ENCODE results near the gene NKX1-2.
"Not testable (repeated sequence)": the region's sequence is repeated elsewhere in the genome, so short reads cannot be mapped to it uniquely, and the experiment has no call there.

NKX1-2 gene

DNA sequence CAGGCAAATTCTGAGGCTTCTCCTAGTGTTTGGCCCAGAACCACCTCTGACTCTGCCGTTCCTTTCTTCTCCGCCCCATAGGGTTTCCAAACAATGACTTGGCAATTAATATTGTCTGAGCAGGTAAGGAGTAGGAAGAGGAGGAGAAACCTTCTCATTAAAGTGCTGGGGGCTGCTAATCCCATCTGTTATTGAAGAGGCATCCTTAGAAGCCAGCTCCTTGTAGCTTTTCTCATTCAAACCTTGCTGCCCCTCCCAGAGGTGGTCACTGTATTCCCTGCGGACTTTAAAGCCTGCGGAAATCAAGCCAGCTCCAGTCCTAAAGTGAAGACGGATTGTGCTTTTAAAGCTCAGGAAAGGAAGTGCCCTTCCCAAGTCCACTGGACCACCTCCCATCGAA lies 1.4 kb upstream of the NKX1-2 start:
- DNase-seq (ENCODE audit: low read depth in 2 of 2) = no peak

- DNase-seq (ENCODE audit: low read depth in 2 of 2) = no peak
These were observed 885 bp upstream of the NKX1-2 start for GRCh38 chr10:124450783-124451057.

DNA sequence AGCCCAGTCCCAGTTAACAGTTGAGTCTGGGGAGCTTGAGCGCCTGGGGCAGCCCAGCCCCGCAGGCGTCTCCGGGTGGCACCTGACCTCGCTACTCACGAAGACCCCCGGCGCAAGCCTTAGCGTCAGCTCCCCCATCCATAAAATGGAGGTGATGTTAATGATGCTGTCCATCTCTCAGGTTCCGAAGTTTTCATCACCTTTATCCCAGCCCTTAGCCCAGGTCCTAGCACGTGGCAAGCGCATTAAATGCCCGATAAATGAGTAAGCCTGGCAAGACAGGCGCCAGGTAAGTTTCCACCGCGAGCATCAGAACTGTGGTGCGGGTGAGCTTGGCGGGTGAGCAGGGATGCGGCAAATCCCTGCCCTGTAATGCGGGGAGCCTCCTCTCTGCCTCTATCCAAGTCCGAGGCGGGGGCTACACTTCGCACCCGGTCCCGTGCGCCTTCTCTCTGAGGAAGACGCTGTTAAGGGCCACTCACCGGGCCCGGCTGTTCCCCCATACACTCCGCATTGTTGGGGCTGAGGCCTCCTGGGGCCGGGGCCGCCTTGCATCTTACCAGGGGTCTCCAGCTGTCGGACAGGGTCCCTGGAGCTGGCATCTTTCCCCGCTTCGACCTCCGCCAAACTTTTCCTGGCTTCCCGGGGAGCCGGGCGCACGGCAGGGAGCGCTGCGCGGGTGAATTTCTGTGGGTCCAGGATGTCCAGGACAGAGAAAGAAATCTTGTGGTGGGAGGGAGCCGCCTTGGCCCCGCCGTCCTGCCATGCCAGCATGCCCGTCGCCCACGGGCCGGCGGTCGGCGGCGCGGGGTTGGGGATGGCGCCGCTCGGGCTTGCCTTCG lies 444 bp downstream of the NKX1-2 start:
- DNase-seq (ENCODE audit: low read depth in 2 of 2) = no peak

GRCh38 chr10:124448696-124449169 lies 1.1 kb downstream of the NKX1-2 start:
- DNase-seq (ENCODE audit: low read depth in 2 of 2) = no peak

DNA sequence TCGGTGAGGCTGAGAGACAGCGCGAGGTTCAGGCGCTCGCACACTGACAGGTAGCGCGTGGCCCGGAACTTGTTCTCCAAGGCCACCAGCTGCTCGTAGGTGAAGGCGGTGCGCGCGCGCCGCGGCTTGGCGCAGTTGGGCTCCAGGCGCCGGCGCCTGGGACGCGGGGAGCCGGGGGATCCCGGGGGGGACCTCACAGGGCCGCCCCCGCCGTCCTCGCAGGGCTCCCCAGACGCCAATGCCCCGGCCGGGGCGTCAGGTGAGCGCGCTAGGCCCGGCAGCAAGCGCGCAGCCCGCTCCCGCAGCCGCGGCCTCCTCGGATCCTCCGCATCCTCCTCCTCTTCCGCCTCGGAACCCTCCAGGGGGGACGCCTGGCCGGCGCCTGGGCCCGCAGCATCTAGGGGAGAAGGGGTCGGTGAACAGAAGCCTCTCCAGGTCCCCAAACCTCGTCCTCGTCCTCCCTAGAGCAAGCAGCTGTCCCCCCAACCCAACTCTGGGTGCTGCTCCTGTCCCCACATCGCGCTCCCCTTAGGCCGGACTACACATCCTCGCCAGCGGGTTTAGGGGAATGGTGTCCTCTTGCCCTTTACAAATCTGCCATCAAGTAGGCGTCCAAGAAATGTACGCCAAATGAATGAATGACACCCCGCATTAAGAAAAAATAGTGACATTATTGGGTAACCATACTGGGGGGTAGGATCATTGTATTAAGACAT lies 1.9 kb downstream of the NKX1-2 start:
- no peak for DNase-seq (ENCODE audit: low read depth in 2 of 2)

- no peak for DNase-seq (ENCODE audit: low read depth in 2 of 2)
These were observed 2.7 kb downstream of the NKX1-2 start for GRCh38 chr10:124446830-124447750.

DNA sequence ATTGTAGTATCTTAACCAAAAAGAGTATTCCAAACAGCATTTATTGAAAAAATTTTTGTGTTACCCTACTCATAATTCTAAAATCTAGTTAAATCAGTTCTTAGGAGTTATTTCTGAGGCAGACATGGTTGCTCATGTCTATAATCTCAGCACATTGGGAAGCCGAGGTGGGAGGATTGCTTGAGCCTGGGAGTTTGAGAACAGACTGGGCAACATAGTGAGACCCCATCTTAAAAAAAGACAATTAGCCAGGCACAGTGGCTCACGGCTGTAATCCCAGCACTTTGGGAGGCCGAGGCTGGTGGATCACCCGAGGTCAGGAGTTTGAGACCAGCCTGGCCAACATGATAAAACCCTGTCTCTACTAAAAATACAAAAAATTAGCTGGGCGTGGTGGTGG lies 8.1 kb downstream of the NKX1-2 start:
- not testable (repeated sequence) for DNase-seq (ENCODE audit: low read depth in 2 of 2)

DNA sequence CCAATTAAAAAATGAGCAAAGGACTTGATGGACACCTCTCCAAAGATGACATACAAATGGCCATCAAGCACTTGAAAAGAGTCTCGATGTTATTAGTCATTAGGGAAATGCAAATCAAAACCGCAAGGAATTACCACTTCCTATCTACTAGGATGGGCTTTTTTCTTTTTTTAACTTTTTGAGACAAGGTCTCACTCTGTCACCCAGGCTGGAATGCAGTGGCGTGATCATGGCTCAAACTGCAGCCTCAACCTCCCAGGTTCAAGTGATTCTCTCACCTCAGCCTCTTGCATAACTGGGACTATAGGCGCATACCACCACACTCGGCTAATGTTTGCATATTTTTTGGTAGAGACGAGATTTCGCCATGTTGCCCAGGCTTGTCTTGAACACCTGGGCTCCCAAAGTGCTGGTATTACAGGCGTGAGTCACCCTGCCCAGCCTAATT lies 13.6 kb downstream of the NKX1-2 start:
- DNase-seq (ENCODE audit: low read depth in 2 of 2) = no peak

DNA sequence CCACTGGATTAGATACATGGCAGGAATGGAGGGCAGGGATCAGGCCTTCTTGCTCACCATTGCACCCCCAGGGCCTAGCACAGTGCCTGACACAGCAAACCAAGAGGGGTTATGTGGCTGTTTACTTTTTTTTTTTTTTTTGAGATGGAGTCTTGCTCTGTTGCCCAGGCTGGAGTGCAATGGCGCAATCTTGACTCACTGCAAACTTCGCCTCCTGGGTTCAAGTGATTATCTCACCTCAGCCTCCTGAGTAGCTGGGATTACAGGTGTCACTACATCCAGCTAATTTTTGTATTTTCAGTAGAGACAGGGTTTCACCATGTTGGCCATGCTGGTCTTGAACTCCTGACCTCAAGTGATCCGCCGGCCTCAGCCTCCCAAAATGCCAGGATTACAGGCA lies 14.2 kb downstream of the NKX1-2 start:
- DNase-seq (ENCODE audit: low read depth in 2 of 2) = not testable (repeated sequence)

DNA sequence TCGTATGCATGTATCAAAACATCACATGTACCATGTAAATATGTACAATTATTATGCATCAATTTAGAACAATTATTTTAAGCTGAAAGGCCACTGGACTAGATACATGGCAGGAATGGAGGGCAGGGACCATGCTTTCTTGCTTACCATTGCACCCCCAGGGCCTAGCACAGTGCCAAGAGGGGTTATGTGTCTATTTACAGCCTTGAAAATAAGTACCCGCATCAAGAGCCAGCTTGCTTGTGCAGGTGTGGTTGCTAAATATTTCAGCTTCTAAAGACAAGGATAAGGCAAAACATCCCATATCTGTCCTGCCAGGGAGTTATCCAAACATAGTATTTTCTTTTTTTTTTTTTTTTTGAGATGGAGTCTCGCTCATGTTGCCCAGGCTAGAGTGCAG lies 16.4 kb downstream of the NKX1-2 start:
- no peak for DNase-seq (ENCODE audit: low read depth in 2 of 2)

GRCh38 chr10:124430077-124430476 lies 19.8 kb downstream of the NKX1-2 start:
- DNase-seq (ENCODE audit: low read depth in 2 of 2) = no peak

DNA sequence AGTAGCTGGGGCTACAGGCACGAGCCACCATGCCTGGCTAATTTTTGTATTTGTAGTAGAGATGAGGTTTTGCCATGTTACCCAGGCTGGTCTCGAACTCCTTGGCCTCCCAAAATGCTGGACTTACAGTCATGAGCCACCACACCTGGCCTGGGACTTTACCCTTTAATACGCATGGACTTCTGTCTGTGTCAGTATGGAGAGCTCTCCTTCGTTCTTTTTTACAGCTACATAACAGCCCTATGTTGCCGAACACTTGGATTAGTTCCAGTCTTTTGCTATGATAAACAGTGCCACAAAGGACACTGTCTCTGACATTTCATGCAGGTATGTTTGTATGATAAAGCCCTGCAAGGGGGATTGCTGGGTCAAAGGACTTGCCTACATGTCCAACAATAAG lies 20.3 kb downstream of the NKX1-2 start:
- DNase-seq (ENCODE audit: low read depth in 2 of 2) = no peak

GRCh38 chr10:124428207-124428777 lies 21.5 kb downstream of the NKX1-2 start:
- no peak for DNase-seq (ENCODE audit: low read depth in 2 of 2)

- DNase-seq (ENCODE audit: low read depth in 2 of 2) = no peak
These were observed 24.4 kb downstream of the NKX1-2 start for GRCh38 chr10:124425227-124425962.

GRCh38 chr10:124423813-124424212 lies 26.0 kb downstream of the NKX1-2 start:
- no peak for DNase-seq (ENCODE audit: low read depth in 2 of 2)

DNA sequence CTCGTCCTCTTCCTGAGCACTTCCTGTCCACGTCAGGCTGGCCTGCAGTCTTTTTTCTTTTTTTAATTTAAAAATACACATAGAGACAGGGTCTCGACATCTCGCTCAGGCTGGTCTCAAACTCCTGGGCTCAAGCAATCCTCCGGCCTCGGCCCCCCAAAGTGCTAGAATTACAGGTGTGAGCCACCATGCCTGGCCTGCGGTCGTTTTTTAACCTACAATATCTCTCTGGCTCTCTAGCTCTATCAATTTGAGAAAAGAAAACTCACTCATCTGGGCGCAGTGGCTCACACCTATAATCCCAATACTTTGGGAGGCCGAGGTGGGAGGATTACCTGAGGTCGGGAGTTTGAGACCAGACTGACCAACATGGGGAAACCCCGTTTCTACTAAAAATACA lies 27.1 kb downstream of the NKX1-2 start:
- DNase-seq (ENCODE audit: low read depth in 2 of 2) = no peak

- no peak for DNase-seq (ENCODE audit: low read depth in 2 of 2)
These were observed 29.6 kb downstream of the NKX1-2 start for GRCh38 chr10:124420254-124420653.

DNA sequence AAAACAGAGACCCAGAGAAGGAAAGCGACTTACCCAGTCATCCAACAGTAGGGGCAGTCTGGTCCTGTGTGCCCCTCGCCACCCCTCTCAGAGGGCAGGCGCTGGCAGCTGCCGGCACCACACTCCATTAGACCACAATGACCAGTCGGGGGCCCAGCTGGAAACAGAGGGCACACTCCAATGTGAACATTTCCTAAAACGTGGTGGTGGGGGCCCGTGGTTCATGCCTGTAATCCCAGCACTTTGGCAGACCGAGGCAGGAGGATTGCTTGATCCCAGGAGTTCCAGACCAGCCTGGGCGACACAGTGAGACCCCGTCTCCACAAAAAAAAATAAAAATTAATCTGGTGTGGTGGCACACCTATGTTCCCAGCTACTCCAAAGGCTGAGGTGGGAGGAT lies 30.2 kb downstream of the NKX1-2 start:
- no peak for DNase-seq (ENCODE audit: low read depth in 2 of 2)

DNA sequence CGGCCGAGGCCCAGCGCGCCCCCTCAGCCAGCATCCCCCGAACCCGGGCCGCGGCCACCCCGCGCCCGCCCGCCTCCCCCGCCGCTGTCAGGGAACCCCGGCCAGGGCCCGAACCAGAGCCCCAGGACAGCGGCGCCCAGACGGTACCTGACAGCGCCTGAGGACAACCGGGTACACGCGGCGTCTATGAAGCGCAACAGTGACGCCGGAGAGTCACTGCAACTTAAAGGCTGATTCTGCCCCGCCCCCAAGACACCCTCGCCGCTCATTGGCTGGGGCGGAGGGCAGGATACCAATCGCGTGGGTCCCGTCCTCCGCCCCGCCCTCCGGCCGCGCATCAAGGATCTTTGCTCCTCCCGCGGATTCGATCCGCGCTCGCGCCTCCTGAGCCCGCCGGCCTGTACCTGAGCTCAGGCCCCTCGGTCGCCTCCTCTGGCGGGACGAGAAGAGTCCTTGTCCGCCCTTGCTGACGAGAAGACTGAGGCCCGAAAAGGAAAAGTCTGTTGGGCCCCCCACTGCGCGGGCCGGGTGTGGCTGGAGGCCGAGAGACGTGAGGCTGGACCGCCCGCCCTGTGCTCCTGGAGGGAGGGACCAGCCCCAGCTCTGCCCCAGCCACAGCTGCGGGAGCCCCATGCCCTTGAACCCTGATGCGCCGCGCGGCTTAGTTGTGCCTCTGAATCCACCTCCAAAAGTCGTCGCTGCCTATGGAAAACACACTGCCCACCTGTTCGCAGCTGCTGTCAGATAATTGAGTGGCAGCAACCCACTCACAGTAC lies 30.9 kb downstream of the NKX1-2 start, which contains the start of gene OAT:
Gene OAT (minus strand): TSS at position 198 of the 776 bp plus-strand sequence. CDS start 6,752 bp downstream, outside the sequence.
- peak; percentile 89 to 90 for DNase-seq (ENCODE audit: low read depth in 2 of 2)

Measured in activated CD8-positive, alpha-beta memory T cell treated with anti-CD3 and anti-CD28 coated beads for 4 hours (primary cell).